ENCODE data around the gene KIF23. TPM values are rescaled to one million over a fixed set of nuclear protein-coding genes. Genes with fewer than 3 reads are reported as not detected.

The KIF23 gene
- total RNA-seq, 4 donors from 2014 or later = 2.7 to 8.5 (median 6.9) TPM

GRCh38 chr15:69478259-69478781, 64.2 kb downstream of the KIF23 start:
- TF ChIP-seq POLR2AphosphoS5 (IDR thresholded peaks at IDR 0.05) (no peak), CTCF (IDR thresholded peaks at IDR 0.05) (peak; percentile 55 to 80)
- Histone ChIP-seq H3K27me3 (no peaks in the 10 kb centered on the region), H3K36me3 (no peaks in the 10 kb centered on the region), H3K4me3 (no peak overlapping the region), H3K9me3 (no peaks in the 10 kb centered on the region), H3K4me1 (peaks cover 9% of the 10 kb centered on the region), H3K27ac (no peak overlapping the region)
- peak; percentile 55 to 64 for DNase-seq (ENCODE audit: low spot score in 2 of 2)
- 39% methylated on average over 13 of the region's 13 CpGs for WGBS

DNA sequence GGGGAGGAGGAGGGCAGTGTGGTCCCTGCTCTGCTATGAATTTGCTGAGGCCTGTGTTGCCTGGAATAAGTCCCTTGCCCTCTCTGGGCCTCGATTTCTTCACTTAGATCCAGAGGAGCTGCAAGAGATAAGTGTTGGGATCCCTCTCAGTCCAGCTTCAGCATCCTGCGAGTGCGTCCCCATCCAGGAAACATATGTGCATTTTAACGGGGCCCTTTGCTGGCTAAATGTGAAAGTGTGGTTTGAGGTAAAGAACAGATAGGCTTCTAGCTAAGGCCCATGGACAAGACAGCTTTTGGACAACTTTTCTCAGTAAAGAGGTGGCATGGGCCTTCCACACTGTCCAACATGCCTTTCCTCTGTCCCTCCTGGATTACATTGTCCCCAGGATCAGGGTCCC, 64.9 kb downstream of the KIF23 start:
- Histone ChIP-seq H3K4me1 (peaks cover 14% of the 10 kb centered on the region), H3K4me3 (no peak overlapping the region), H3K27me3 (no peaks in the 10 kb centered on the region), H3K36me3 (no peaks in the 10 kb centered on the region), H3K9me3 (no peaks in the 10 kb centered on the region), H3K27ac (no peak overlapping the region)
- no peak for DNase-seq (ENCODE audit: low spot score in 2 of 2)
- WGBS = 98% methylated on average over 4 of the region's 4 CpGs
- TF ChIP-seq EP300 (IDR thresholded peaks at IDR 0.05) (no peak), CTCF (IDR thresholded peaks at IDR 0.05) (no peak), POLR2A (IDR thresholded peaks at IDR 0.05) (no peak), POLR2AphosphoS5 (IDR thresholded peaks at IDR 0.05) (no peak)

DNA sequence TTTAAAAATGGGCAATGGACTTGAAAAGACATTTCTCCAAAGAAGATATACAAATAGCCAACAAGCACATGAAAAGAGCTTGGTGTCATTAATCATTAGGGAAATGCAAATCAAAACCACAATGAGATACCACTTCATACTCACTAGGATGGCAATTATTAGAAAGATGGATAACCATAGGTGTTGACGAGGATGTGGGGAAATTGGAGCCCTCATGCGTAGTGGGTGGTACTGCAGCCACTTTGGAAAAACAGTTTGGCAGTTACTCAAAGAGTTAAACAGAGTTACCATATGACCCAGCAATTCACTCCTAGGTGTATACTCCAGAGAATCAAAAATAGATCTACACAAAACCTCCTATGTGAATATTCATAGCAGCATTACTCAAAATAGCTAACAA, 65.8 kb downstream of the KIF23 start:
- no peak for DNase-seq (ENCODE audit: low spot score in 2 of 2)
- Histone ChIP-seq H3K4me3 (no peak overlapping the region), H3K9me3 (no peaks in the 10 kb centered on the region), H3K4me1 (peaks cover 23% of the 10 kb centered on the region), H3K27ac (no peak overlapping the region), H3K27me3 (no peaks in the 10 kb centered on the region), H3K36me3 (no peaks in the 10 kb centered on the region)
- 95% methylated on average over 2 of the region's 2 CpGs for WGBS
- TF ChIP-seq POLR2A (IDR thresholded peaks at IDR 0.05) (no peak), POLR2AphosphoS5 (IDR thresholded peaks at IDR 0.05) (no peak), EP300 (IDR thresholded peaks at IDR 0.05) (no peak), CTCF (IDR thresholded peaks at IDR 0.05) (no peak)

DNA sequence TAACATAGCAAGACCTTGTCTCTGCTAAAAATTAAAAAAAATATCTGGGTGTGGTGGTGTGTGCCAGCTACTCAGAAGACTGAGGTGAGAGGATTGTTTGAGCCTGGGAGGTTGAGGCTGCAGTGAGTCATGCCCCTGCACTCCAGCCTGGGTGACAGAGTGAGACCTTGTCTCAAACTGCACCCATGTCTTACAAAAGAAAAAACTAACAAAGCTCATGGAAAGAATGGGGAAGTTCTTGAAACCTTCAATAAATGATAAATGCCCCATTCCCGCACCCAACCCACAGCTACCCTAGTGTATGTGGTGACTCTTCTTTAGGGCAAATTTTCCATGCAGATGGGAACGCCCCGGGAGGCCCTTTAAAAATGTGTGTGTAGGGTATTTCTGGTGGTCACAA, 66.8 kb downstream of the KIF23 start:
- no peak overlapping the region for H3K4me3 ChIP-seq
- 58% methylated on average over 3 of the region's 3 CpGs for WGBS
- H3K27ac ChIP-seq = no peak overlapping the region
- DNase-seq (ENCODE audit: low spot score in 2 of 2) = no peak
- peaks cover 26% of the 10 kb centered on the region for H3K4me1 ChIP-seq
- no peak for TF ChIP-seq EP300 (IDR thresholded peaks at IDR 0.05)
- no peak for TF ChIP-seq CTCF (IDR thresholded peaks at IDR 0.05)
- TF ChIP-seq POLR2AphosphoS5 (IDR thresholded peaks at IDR 0.05) = no peak
- TF ChIP-seq POLR2A (IDR thresholded peaks at IDR 0.05) = no peak
- H3K9me3 ChIP-seq = no peaks in the 10 kb centered on the region
- H3K27me3 ChIP-seq = no peaks in the 10 kb centered on the region
- H3K36me3 ChIP-seq = no peaks in the 10 kb centered on the region

DNA sequence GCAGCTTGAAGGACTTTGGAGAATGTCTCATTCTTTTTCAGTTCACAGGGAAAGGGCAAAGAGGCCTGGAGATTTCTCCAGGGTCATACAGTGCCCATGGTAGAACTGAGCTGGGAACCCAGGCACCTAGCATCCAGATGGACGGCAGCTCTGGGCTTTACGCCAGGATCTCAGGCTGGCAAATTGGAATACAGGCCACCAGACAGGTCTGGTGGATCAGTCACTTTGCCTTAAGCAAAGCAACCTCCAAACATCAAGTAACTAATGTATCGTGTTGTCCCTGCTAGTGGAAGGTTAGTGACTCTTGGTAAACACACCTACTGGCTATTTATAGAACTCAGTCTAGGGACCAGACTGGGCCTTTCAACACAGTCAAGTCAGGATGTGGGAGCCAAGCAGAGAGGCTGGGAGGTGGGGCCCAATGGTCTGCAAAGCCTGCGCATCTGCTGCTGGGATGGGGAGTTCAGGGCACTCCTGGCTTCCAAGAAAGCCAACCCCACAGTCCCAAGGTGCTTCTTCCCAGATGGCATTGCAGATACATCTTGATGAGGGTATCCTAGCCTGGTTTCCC, 68.6 kb downstream of the KIF23 start:
- H3K27ac ChIP-seq = no peak overlapping the region
- no peak for TF ChIP-seq EP300 (IDR thresholded peaks at IDR 0.05)
- no peak for TF ChIP-seq POLR2AphosphoS5 (IDR thresholded peaks at IDR 0.05)
- TF ChIP-seq CTCF (IDR thresholded peaks at IDR 0.05) = no peak
- TF ChIP-seq POLR2A (IDR thresholded peaks at IDR 0.05) = no peak
- no peaks in the 10 kb centered on the region for H3K27me3 ChIP-seq
- 66% methylated on average over 4 of the region's 4 CpGs for WGBS
- H3K4me3 ChIP-seq = no peak overlapping the region
- H3K9me3 ChIP-seq = no peaks in the 10 kb centered on the region
- no peak for DNase-seq (ENCODE audit: low spot score in 2 of 2)
- H3K4me1 ChIP-seq = peaks cover 26% of the 10 kb centered on the region
- no peaks in the 10 kb centered on the region for H3K36me3 ChIP-seq
